HepG2 (cell line): Measurements from ENCODE around the gene RANBP3. TPM values are rescaled to one million over a fixed set of nuclear protein-coding genes. Genes with fewer than 3 reads are reported as not detected.

Experiments used
- ATF7-NPFF ChIP-seq: sonication (generic); formaldehyde crosslinking; IDR thresholded peaks from 2 replicates; pipeline ENCODE4 v1.8.1; 2023; ENCODE audit warnings: mild to moderate bottlenecking, low read depth, missing genetic modification reagents, moderate library complexity
- E2F1 ChIP-seq: sonication (generic); formaldehyde crosslinking; IDR thresholded peaks from 2 replicates; pipeline ENCODE4 v1.5.0; 2020; ENCODE audit warnings: missing genetic modification reagents
- KDM4B ChIP-seq: sonication (generic); formaldehyde crosslinking; IDR thresholded peaks from 2 replicates; pipeline ENCODE4 v1.4.0; 2020; ENCODE audit warnings: missing genetic modification reagents
- NCOR1 ChIP-seq: fragments of 200-600 bp; sonication (generic); IDR thresholded peaks from 2 replicates; pipeline ENCODE4 v1.7.0; 2017; ENCODE audit warnings: antibody characterized with exemption, low read length, borderline replicate concordance
- REXO4 ChIP-seq: sonication (generic); formaldehyde crosslinking; IDR thresholded peaks from 2 replicates; pipeline ENCODE4 v1.8.0; 2022; ENCODE audit warnings: missing genetic modification reagents, mild to moderate bottlenecking, borderline replicate concordance
- TAF15 ChIP-seq: fragments of 200-400 bp; formaldehyde crosslinking; IDR thresholded peaks from one replicate; pipeline ENCODE4 v1.6.1; 2018; ENCODE audit warnings: mild to moderate bottlenecking, low read depth, low read length; ENCODE audit not compliant: poor library complexity, severe bottlenecking
- ZNF432 ChIP-seq: sonication (generic); formaldehyde crosslinking; IDR thresholded peaks from 2 replicates; pipeline ENCODE4 v1.5.0; 2020; ENCODE audit warnings: missing genetic modification reagents, mild to moderate bottlenecking, borderline replicate concordance
- ZNF558 ChIP-seq: sonication (generic); formaldehyde crosslinking; IDR thresholded peaks from 2 replicates; pipeline ENCODE4 v1.9.0; 2022; ENCODE audit warnings: mild to moderate bottlenecking, missing genetic modification reagents, borderline replicate concordance
- ZNF563 ChIP-seq: sonication (generic); formaldehyde crosslinking; IDR thresholded peaks from 2 replicates; pipeline ENCODE4 v1.8.0; 2022; ENCODE audit warnings: mild to moderate bottlenecking, moderate library complexity, missing genetic modification reagents
- ZNF605 ChIP-seq: sonication (generic); formaldehyde crosslinking; IDR thresholded peaks from 2 replicates; pipeline ENCODE4 v1.8.0; 2022; ENCODE audit warnings: mild to moderate bottlenecking, missing genetic modification reagents
- ZNF609 ChIP-seq: sonication (generic); formaldehyde crosslinking; IDR thresholded peaks from 2 replicates; pipeline ENCODE4 v1.4.0; 2020; ENCODE audit warnings: mild to moderate bottlenecking, missing genetic modification reagents, borderline replicate concordance
- ZSCAN5A ChIP-seq: sonication (generic); formaldehyde crosslinking; IDR thresholded peaks from 2 replicates; pipeline ENCODE4 v1.8.0; 2022; ENCODE audit warnings: mild to moderate bottlenecking, missing genetic modification reagents, borderline replicate concordance
- polyA plus RNA-seq, 8 experiments: library from polyadenylated mRNA; depleted of rRNA in 3 of 8; stranded (reverse) in 7 of 8; unstranded in 1 of 8; fragments of >200 nt; fragmentation: Illumina TruSeq in 4 of 8; extraction: Trizol in 4 of 8; gene quantifications; 2 replicates each; pipeline versions ENCODE4 v1.2.1 to v1.2.3, GENCODE V29; 2011 to 2016; ENCODE audit warnings: low read depth in 4 of 8, missing spikeins in 1 of 8, mixed read lengths in 1 of 8; ENCODE audit not compliant: insufficient read depth in 1 of 8
- total RNA-seq, 5 experiments: library from RNA; depleted of rRNA; stranded (reverse); fragments of >200 nt; fragmentation: Illumina TruSeq; extraction: Trizol; gene quantifications; 2 replicates each; pipeline ENCODE4 v1.2.3, GENCODE V29; 2016; ENCODE audit warnings: low read depth in 1 of 5
- TF ChIP-seq, protein P1 (sequence below): sonication (generic); formaldehyde crosslinking; conservative IDR thresholded peaks from 2 replicates; pipeline ENCODE4 v1.8.0; 2022; ENCODE audit warnings: low read depth, missing genetic modification reagents
- TF ChIP-seq, protein P2 (sequence below): sonication (generic); formaldehyde crosslinking; IDR thresholded peaks from 2 replicates; pipeline ENCODE4 v1.5.1; 2020; ENCODE audit warnings: mild to moderate bottlenecking, missing genetic modification reagents

Gene RANBP3
- total and polyA plus RNA-seq, 2 of the 13 experiments (the other 11 are each of a cell fraction or from before 2014, with no cell fraction given), result 39.5 to 149 TPM

GRCh38 chr19:5880604-5881078, 97.3 kb downstream of the RANBP3 start (continued):
- TF ChIP-seq REXO4 (CRISPR knock-in tag), result no peak
- peak; percentile 33; the same call in 1 of the 2 replicates for TF ChIP-seq E2F1 (CRISPR knock-in tag)
- no peak for TF ChIP-seq ZNF563 (CRISPR knock-in tag)
- TF ChIP-seq ZSCAN5A, result no peak
- no peak for TF ChIP-seq KDM4B (CRISPR knock-in tag)
- TF ChIP-seq TAF15, result no peak
- TF ChIP-seq, protein P1, sequence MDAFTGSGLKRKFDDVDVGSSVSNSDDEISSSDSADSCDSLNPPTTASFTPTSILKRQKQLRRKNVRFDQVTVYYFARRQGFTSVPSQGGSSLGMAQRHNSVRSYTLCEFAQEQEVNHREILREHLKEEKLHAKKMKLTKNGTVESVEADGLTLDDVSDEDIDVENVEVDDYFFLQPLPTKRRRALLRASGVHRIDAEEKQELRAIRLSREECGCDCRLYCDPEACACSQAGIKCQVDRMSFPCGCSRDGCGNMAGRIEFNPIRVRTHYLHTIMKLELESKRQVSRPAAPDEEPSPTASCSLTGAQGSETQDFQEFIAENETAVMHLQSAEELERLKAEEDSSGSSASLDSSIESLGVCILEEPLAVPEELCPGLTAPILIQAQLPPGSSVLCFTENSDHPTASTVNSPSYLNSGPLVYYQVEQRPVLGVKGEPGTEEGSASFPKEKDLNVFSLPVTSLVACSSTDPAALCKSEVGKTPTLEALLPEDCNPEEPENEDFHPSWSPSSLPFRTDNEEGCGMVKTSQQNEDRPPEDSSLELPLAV (CRISPR knock-in tag), result no peak
- TF ChIP-seq ZNF432 (CRISPR knock-in tag), result no peak
- TF ChIP-seq ATF7-NPFF, result no peak
- peak; percentile 77; the same call in 1 of the 2 replicates for TF ChIP-seq NCOR1
- TF ChIP-seq ZNF609 (CRISPR knock-in tag), result peak; percentile 66; the same call in 1 of the 2 replicates
- TF ChIP-seq ZNF558 (CRISPR knock-in tag), result peak; percentile 65; the same call in 1 of the 2 replicates
- TF ChIP-seq, protein P2, sequence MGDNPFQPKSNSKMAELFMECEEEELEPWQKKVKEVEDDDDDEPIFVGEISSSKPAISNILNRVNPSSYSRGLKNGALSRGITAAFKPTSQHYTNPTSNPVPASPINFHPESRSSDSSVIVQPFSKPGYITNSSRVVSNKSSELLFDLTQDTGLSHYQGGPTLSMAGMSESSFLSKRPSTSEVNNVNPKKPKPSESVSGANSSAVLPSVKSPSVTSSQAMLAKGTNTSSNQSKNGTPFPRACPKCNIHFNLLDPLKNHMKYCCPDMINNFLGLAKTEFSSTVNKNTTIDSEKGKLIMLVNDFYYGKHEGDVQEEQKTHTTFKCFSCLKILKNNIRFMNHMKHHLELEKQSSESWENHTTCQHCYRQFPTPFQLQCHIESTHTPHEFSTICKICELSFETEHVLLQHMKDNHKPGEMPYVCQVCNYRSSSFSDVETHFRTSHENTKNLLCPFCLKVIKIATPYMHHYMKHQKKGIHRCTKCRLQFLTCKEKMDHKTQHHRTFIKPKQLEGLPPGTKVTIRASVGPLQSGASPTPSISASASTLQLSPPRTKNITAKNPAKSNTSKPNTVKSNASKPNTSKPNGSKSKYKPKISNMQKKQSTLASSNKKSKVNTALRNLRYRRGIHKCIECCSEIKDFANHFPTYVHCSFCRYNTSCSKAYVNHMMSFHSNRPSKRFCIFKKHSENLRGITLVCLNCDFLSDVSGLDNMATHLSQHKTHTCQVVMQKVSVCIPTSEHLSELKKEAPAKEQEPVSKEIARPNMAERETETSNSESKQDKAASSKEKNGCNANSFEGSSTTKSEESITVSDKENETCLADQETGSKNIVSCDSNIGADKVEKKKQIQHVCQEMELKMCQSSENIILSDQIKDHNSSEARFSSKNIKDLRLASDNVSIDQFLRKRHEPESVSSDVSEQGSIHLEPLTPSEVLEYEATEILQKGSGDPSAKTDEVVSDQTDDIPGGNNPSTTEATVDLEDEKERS, result no peak
- TF ChIP-seq ZNF605 (CRISPR knock-in tag), result peak; percentile 57
